NCI-H2227 (cell line): Measurements from ENCODE around the gene DBN1.

Experiments
- DNase-seq: peaks from one replicate; lab custom pipeline; 2025; ENCODE audit not compliant: unreplicated experiment; lab: John Stamatoyannopoulos, UW

Gene DBN1

GRCh38 chr5:177445052-177445916 lies 28.1 kb downstream of the DBN1 start:
- DNase-seq: no peak

GRCh38 chr5:177444106-177445051 lies 29.1 kb downstream of the DBN1 start:
- DNase-seq: no peak

GRCh38 chr5:177443144-177443983 lies 30.1 kb downstream of the DBN1 start:
- no peak for DNase-seq

- no peak for DNase-seq
Observed at GRCh38 chr5:177442066-177442826, 31.2 kb downstream of the DBN1 start.

- no peak for DNase-seq
Observed at GRCh38 chr5:177440990-177441780, 32.2 kb downstream of the DBN1 start.

- no peak for DNase-seq
Observed at GRCh38 chr5:177440211-177440989, 33.0 kb downstream of the DBN1 start.

GRCh38 chr5:177439518-177440053 lies 33.8 kb downstream of the DBN1 start:
- DNase-seq: no peak

- no peak for DNase-seq
Observed at GRCh38 chr5:177438468-177438867, 35.0 kb downstream of the DBN1 start.

GRCh38 chr5:177437623-177438022 lies 35.8 kb downstream of the DBN1 start:
- peak; percentile 53 for DNase-seq

GRCh38 chr5:177435847-177436536 lies 37.4 kb downstream of the DBN1 start:
- DNase-seq: no peak

- DNase-seq: no peak
Observed at GRCh38 chr5:177434942-177435738, 38.3 kb downstream of the DBN1 start.

GRCh38 chr5:177434437-177434836 lies 39.0 kb downstream of the DBN1 start:
- no peak for DNase-seq

GRCh38 chr5:177433658-177434217 lies 39.7 kb downstream of the DBN1 start:
- DNase-seq: no peak

- DNase-seq: no peak
Observed at GRCh38 chr5:177432839-177433657, 40.4 kb downstream of the DBN1 start.

GRCh38 chr5:177432143-177432838 lies 41.1 kb downstream of the DBN1 start:
- no peak for DNase-seq
